Loucy (cell line): ENCODE measurements around the gene NFKBIZ.

ENCODE experiments used
- H2AFZ ChIP-seq: fragments of 200-600 bp; sonication (generic); 2 replicates; pipeline ENCODE4 v1.6.0; 2016; ENCODE audit warnings: antibody characterized with exemption, mild to moderate bottlenecking, low read length, moderate library complexity
- H3F3A ChIP-seq: fragments of 200-600 bp; 2 replicates; pipeline ENCODE4 v1.6.0; 2016; ENCODE audit warnings: antibody characterized with exemption, low read depth, mild to moderate bottlenecking
- H3K27me3 ChIP-seq: fragments of 200-600 bp; sonication (generic); 2 replicates; pipeline ENCODE4 v1.6.1; 2014; ENCODE audit warnings: low read length, mild to moderate bottlenecking; ENCODE audit not compliant: insufficient read depth, poor library complexity, severe bottlenecking
- H3K36me3 ChIP-seq: fragments of 200-600 bp; sonication (generic); 2 replicates; pipeline ENCODE4 v1.6.1; 2016; ENCODE audit warnings: low read length; ENCODE audit not compliant: insufficient read depth
- H3K4me1 ChIP-seq: fragments of 200-600 bp; sonication (generic); 2 replicates; pipeline ENCODE4 v1.5.1; 2014; ENCODE audit warnings: low read length, mild to moderate bottlenecking; ENCODE audit not compliant: insufficient read depth, poor library complexity, severe bottlenecking
- H3K4me2 ChIP-seq: fragments of 200-600 bp; sonication (generic); 2 replicates; pipeline ENCODE4 v1.6.0; 2014; ENCODE audit warnings: antibody characterized with exemption, low read length, low read depth, mild to moderate bottlenecking; ENCODE audit not compliant: poor library complexity, severe bottlenecking
- H3K4me3 ChIP-seq: fragments of 200-600 bp; sonication (generic); 2 replicates; pipeline ENCODE4 v1.5.1; 2014; ENCODE audit warnings: low read length, mild to moderate bottlenecking, mixed read lengths; ENCODE audit not compliant: poor library complexity, severe bottlenecking
- H3K79me2 ChIP-seq: fragments of 200-600 bp; sonication (generic); 2 replicates; pipeline ENCODE4 v1.6.1; 2014; ENCODE audit warnings: low read length; ENCODE audit not compliant: insufficient read depth
- H3K9ac ChIP-seq: fragments of 200-600 bp; sonication (generic); 2 replicates; pipeline ENCODE4 v1.6.0; 2014; ENCODE audit warnings: mild to moderate bottlenecking, low read depth, low read length, moderate library complexity; ENCODE audit not compliant: poor library complexity, severe bottlenecking
- H3K9me2 ChIP-seq: fragments of 200-600 bp; sonication (generic); replicated peaks from 2 replicates; pipeline ENCODE4 v1.6.1; 2016; ENCODE audit warnings: low read depth, low read length, mixed read lengths
- H3K9me3 ChIP-seq: fragments of 200-600 bp; sonication (generic); 2 replicates; pipeline ENCODE4 v1.6.1; 2014; ENCODE audit warnings: mild to moderate bottlenecking, antibody characterized with exemption, low read length, low read depth; ENCODE audit not compliant: insufficient read depth
- H4K20me1 ChIP-seq: fragments of 200-600 bp; sonication (generic); 2 replicates; pipeline ENCODE4 v1.6.0; 2014; ENCODE audit warnings: antibody characterized with exemption, low read length, mild to moderate bottlenecking; ENCODE audit not compliant: insufficient read depth, poor library complexity, severe bottlenecking
- CTCF ChIP-seq: fragments of 200-600 bp; sonication (generic); conservative IDR thresholded peaks from 2 replicates; pipeline ENCODE4 v1.5.1; 2014; ENCODE audit warnings: mild to moderate bottlenecking, antibody characterized with exemption, low read length
- EZH2phosphoT487 ChIP-seq: fragments of 200-600 bp; IDR thresholded peaks from 2 replicates; pipeline ENCODE4 v1.6.1; 2018; ENCODE audit warnings: antibody characterized with exemption, mild to moderate bottlenecking, moderate library complexity, borderline replicate concordance

Gene NFKBIZ

GRCh38 chr3:101824702-101825101, 24.6 kb upstream of the NFKBIZ start:
- Histone ChIP-seq H3K4me1 (peaks cover 32% of the 10 kb centered on the region), H3K9me2 (no peaks in the 10 kb centered on the region), H3K9me3 (no peaks in the 10 kb centered on the region), H3K79me2 (peaks cover 16% of the 10 kb centered on the region), H3K36me3 (peaks cover 8% of the 10 kb centered on the region; the same call in 1 of the 2 replicates), H3K9ac (no peak overlapping the region), H3K4me2 (no peak overlapping the region), H3K4me3 (no peak overlapping the region), H4K20me1 (no peaks in the 10 kb centered on the region), H3K27me3 (no peaks in the 10 kb centered on the region), H3F3A (no peaks in the 10 kb centered on the region), H2AFZ (no peak overlapping the region)
- TF ChIP-seq CTCF (no peak), EZH2phosphoT487 (no peak)

GRCh38 chr3:101825904-101826445, 23.3 kb upstream of the NFKBIZ start:
- Histone ChIP-seq H3K4me1 (peaks cover 41% of the 10 kb centered on the region), H3K9me2 (no peaks in the 10 kb centered on the region), H3K9ac (peak overlapping the region; percentile 8), H3K4me3 (no peak overlapping the region), H3K36me3 (peaks cover 8% of the 10 kb centered on the region; the same call in 1 of the 2 replicates), H4K20me1 (no peaks in the 10 kb centered on the region), H3K27me3 (no peaks in the 10 kb centered on the region), H3K4me2 (peak overlapping the region; percentile 24), H3F3A (no peaks in the 10 kb centered on the region), H3K79me2 (peaks cover 28% of the 10 kb centered on the region), H3K9me3 (no peaks in the 10 kb centered on the region), H2AFZ (0 out of 2 replicates have a peak overlapping the region, but pooled peaks have one; percentile 32)
- TF ChIP-seq EZH2phosphoT487 (no peak), CTCF (no peak)

GRCh38 chr3:101827211-101828174, 21.8 kb upstream of the NFKBIZ start:
- Histone ChIP-seq H4K20me1 (no peaks in the 10 kb centered on the region), H3K79me2 (peaks cover 42% of the 10 kb centered on the region), H3K9ac (peak overlapping the region; percentile 83), H3K4me3 (peak overlapping the region; percentile 78), H3K9me3 (no peaks in the 10 kb centered on the region), H3F3A (no peaks in the 10 kb centered on the region), H3K36me3 (no peaks in the 10 kb centered on the region), H2AFZ (peak overlapping the region; percentile 90), H3K4me1 (peaks cover 45% of the 10 kb centered on the region), H3K27me3 (no peaks in the 10 kb centered on the region), H3K4me2 (peak overlapping the region; percentile 78), H3K9me2 (no peaks in the 10 kb centered on the region)
- no peak for TF ChIP-seq CTCF
- no peak for TF ChIP-seq EZH2phosphoT487
